HEK293 (cell line): ENCODE results near the gene REEP6.

Source experiments
- EGR2 ChIP-seq: fragments of 450-650 bp; formaldehyde crosslinking; IDR thresholded peaks from 2 replicates; pipeline ENCODE4 v1.5.1; 2016; ENCODE audit warnings: low read depth, missing biosample characterization, missing genetic modification characterization
- KLF1 ChIP-seq: fragments of 450-650 bp; formaldehyde crosslinking; IDR thresholded peaks from 2 replicates; pipeline ENCODE4 v1.5.1; 2016; ENCODE audit warnings: missing biosample characterization, missing genetic modification characterization
- KLF10 ChIP-seq: fragments of 450-650 bp; IDR thresholded peaks from 2 replicates; pipeline ENCODE4 v1.5.1; 2018; ENCODE audit warnings: missing biosample characterization, mild to moderate bottlenecking, missing genetic modification characterization
- KLF7 ChIP-seq: fragments of 450-650 bp; formaldehyde crosslinking; IDR thresholded peaks from 2 replicates; pipeline ENCODE4 v1.5.1; 2016; ENCODE audit warnings: missing biosample characterization, missing genetic modification characterization, borderline replicate concordance
- KLF9 ChIP-seq: fragments of 450-650 bp; formaldehyde crosslinking; IDR thresholded peaks from 2 replicates; pipeline ENCODE4 v1.5.1; 2016; ENCODE audit warnings: missing biosample characterization, missing genetic modification characterization, low read depth
- SCRT2 ChIP-seq: fragments of 450-650 bp; formaldehyde crosslinking; IDR thresholded peaks from 2 replicates; pipeline ENCODE4 v1.5.1; 2016; ENCODE audit warnings: missing biosample characterization, missing genetic modification characterization
- SETDB1 ChIP-seq: IDR thresholded peaks from one replicate; pipeline ENCODE4 v1.6.1; 2017; ENCODE audit warnings: mild to moderate bottlenecking, low read length, moderate library complexity, mixed read lengths; ENCODE audit not compliant: insufficient read length
- SP2 ChIP-seq: fragments of 450-650 bp; formaldehyde crosslinking; IDR thresholded peaks from 2 replicates; pipeline ENCODE4 v1.5.1; 2016; ENCODE audit warnings: missing biosample characterization, missing genetic modification characterization
- SP3 ChIP-seq: fragments of 450-650 bp; formaldehyde crosslinking; IDR thresholded peaks from 2 replicates; pipeline ENCODE4 v1.5.1; 2016; ENCODE audit warnings: missing biosample characterization, missing genetic modification characterization
- YY1 ChIP-seq: fragments of 450-650 bp; formaldehyde crosslinking; IDR thresholded peaks from 2 replicates; pipeline ENCODE4 v1.5.1; 2018; ENCODE audit warnings: missing biosample characterization, missing genetic modification characterization
- ZBTB1 ChIP-seq: fragments of 450-650 bp; formaldehyde crosslinking; IDR thresholded peaks from 2 replicates; pipeline ENCODE4 v1.5.1; 2016; ENCODE audit warnings: missing biosample characterization, missing genetic modification characterization
- ZBTB17 ChIP-seq: fragments of 450-650 bp; formaldehyde crosslinking; IDR thresholded peaks from 2 replicates; pipeline ENCODE4 v1.5.1; 2016; ENCODE audit warnings: missing biosample characterization, missing genetic modification characterization
- ZFHX2 ChIP-seq: fragments of 450-650 bp; formaldehyde crosslinking; conservative IDR thresholded peaks from 2 replicates; pipeline ENCODE4 v1.5.1; 2016; ENCODE audit warnings: missing biosample characterization, missing genetic modification characterization
- ZFP69B ChIP-seq: fragments of 450-650 bp; formaldehyde crosslinking; IDR thresholded peaks from 2 replicates; pipeline ENCODE4 v1.5.1; 2016; ENCODE audit warnings: missing biosample characterization, missing genetic modification characterization
- ZNF121 ChIP-seq: fragments of 450-650 bp; formaldehyde crosslinking; IDR thresholded peaks from 2 replicates; pipeline ENCODE4 v1.5.1; 2016; ENCODE audit warnings: missing biosample characterization, missing genetic modification characterization
- ZNF2 ChIP-seq: fragments of 450-650 bp; formaldehyde crosslinking; IDR thresholded peaks from 2 replicates; pipeline ENCODE4 v1.5.1; 2016; ENCODE audit warnings: missing biosample characterization, missing genetic modification characterization
- ZNF24 ChIP-seq: fragments of 450-650 bp; formaldehyde crosslinking; IDR thresholded peaks from 2 replicates; pipeline ENCODE4 v1.5.1; 2016; ENCODE audit warnings: missing biosample characterization, missing genetic modification characterization
- ZNF473 ChIP-seq: fragments of 450-650 bp; formaldehyde crosslinking; IDR thresholded peaks from 2 replicates; pipeline ENCODE4 v1.5.1; 2017; ENCODE audit warnings: missing biosample characterization, missing genetic modification characterization
- ZNF555 ChIP-seq: fragments of 450-650 bp; formaldehyde crosslinking; conservative IDR thresholded peaks from 2 replicates; pipeline ENCODE4 v1.5.1; 2017; ENCODE audit warnings: missing biosample characterization, mild to moderate bottlenecking, missing genetic modification characterization, inconsistent platforms
- ZNF658 ChIP-seq: fragments of 450-650 bp; formaldehyde crosslinking; IDR thresholded peaks from 2 replicates; pipeline ENCODE4; 2016; ENCODE audit warnings: missing biosample characterization, missing genetic modification characterization
- ZNF791 ChIP-seq: fragments of 450-650 bp; formaldehyde crosslinking; IDR thresholded peaks from 2 replicates; pipeline ENCODE4 v1.5.1; 2016; ENCODE audit warnings: missing biosample characterization, missing genetic modification characterization
- TF ChIP-seq, protein P1 (sequence below): fragments of 450-650 bp; formaldehyde crosslinking; IDR thresholded peaks from 2 replicates; pipeline ENCODE4 v1.5.1; 2017; ENCODE audit warnings: missing biosample characterization, missing genetic modification characterization
- TF ChIP-seq, protein P2 (sequence below): fragments of 450-650 bp; formaldehyde crosslinking; IDR thresholded peaks from 2 replicates; pipeline ENCODE4 v1.5.1; 2016; ENCODE audit warnings: missing biosample characterization, missing genetic modification characterization
- TF ChIP-seq, protein P3 (sequence below): fragments of 450-650 bp; formaldehyde crosslinking; optimal IDR thresholded peaks from 2 replicates; pipeline ENCODE3; 2016; ENCODE audit warnings: missing biosample characterization, mild to moderate bottlenecking, missing genetic modification characterization
- TF ChIP-seq, protein P4 (sequence below): fragments of 450-650 bp; formaldehyde crosslinking; IDR thresholded peaks from 2 replicates; pipeline ENCODE4 v1.5.1; 2016; ENCODE audit warnings: missing biosample characterization, missing genetic modification characterization
- TF ChIP-seq, protein P5 (sequence below): fragments of 450-650 bp; formaldehyde crosslinking; IDR thresholded peaks from 2 replicates; pipeline ENCODE4 v1.5.1; 2016; ENCODE audit warnings: missing biosample characterization, missing genetic modification characterization
- TF ChIP-seq, protein P6 (sequence below): fragments of 450-650 bp; formaldehyde crosslinking; conservative IDR thresholded peaks from 2 replicates; pipeline ENCODE4 v1.5.1; 2016; ENCODE audit warnings: low read depth, missing biosample characterization, missing genetic modification characterization

REEP6 gene

DNA sequence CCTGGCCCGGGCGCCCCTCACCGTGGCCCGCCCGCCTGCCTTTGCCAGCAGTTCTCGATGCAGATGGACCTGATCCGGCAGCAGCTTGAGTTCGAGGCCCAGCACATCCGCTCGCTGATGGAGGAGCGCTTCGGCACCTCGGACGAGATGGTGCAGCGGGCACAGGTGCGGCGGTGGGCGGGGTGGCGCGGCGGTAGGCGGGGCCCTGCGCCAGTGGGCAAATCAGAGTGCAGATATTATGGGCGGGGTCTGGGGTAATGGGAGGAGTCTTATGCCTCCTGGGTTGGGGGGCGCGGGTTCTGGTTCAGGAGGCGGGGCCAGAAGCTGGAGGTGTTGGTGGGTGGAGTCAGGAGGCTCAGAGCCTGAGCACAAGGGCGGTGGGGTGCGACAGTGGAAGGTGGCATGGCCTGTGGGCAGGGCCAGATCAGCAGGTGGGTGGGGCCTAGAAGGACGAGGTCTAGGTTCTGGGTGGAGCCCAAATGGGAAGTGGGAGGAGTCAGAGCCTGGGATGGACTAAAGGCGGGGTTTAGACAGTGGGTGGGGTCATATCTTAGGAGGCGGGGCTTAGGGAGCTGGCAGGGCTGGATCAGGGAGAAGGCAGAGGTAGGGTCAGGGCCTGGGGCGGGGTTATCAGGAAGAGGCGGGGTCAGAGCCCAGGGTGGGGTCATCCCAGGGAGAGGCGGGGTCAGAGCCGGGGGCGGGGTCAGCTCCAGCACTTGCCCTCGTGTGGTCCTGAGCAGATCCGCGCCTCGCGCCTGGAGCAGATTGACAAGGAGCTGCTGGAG is 35.5 kb upstream of the REEP6 start (continued):
- TF ChIP-seq ZNF555 (tag by site-specific recombination) (no peak), SP2 (tag by site-specific recombination) (peak; percentile 84), SP3 (peak; percentile 93), SETDB1 (no peak), KLF1 (peak; percentile 63), SCRT2 (peak; percentile 83), KLF7 (no peak), ZNF791 (tag by site-specific recombination) (no peak), YY1 (no peak), ZFP69B (tag by site-specific recombination) (no peak), ZBTB1 (tag by site-specific recombination) (no peak), ZNF473 (tag by site-specific recombination) (no peak), EGR2 (tag by site-specific recombination) (peak; percentile 65), ZFHX2 (tag by site-specific recombination) (peak; percentile 52; the same call in 1 of the 2 replicates), KLF9 (peak; percentile 77), ZBTB17 (tag by site-specific recombination) (peak; percentile 5; the same call in 1 of the 2 replicates), ZNF2 (peak; percentile 61; the same call in 1 of the 2 replicates), ZNF24 (tag by site-specific recombination) (no peak), ZNF121 (tag by site-specific recombination) (no peak), ZNF658 (tag by site-specific recombination) (no peak), KLF10 (tag by site-specific recombination) (peak; percentile 43; the same call in 1 of the 2 replicates)
- TF ChIP-seq, protein P1, sequence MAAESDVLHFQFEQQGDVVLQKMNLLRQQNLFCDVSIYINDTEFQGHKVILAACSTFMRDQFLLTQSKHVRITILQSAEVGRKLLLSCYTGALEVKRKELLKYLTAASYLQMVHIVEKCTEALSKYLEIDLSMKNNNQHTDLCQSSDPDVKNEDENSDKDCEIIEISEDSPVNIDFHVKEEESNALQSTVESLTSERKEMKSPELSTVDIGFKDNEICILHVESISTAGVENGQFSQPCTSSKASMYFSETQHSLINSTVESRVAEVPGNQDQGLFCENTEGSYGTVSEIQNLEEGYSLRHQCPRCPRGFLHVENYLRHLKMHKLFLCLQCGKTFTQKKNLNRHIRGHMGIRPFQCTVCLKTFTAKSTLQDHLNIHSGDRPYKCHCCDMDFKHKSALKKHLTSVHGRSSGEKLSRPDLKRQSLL, result peak; percentile 92
- TF ChIP-seq, protein P2, sequence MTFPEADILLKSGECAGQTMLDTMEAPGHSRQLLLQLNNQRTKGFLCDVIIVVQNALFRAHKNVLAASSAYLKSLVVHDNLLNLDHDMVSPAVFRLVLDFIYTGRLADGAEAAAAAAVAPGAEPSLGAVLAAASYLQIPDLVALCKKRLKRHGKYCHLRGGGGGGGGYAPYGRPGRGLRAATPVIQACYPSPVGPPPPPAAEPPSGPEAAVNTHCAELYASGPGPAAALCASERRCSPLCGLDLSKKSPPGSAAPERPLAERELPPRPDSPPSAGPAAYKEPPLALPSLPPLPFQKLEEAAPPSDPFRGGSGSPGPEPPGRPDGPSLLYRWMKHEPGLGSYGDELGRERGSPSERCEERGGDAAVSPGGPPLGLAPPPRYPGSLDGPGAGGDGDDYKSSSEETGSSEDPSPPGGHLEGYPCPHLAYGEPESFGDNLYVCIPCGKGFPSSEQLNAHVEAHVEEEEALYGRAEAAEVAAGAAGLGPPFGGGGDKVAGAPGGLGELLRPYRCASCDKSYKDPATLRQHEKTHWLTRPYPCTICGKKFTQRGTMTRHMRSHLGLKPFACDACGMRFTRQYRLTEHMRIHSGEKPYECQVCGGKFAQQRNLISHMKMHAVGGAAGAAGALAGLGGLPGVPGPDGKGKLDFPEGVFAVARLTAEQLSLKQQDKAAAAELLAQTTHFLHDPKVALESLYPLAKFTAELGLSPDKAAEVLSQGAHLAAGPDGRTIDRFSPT (tag by site-specific recombination), result peak; percentile 89
- TF ChIP-seq, protein P3, sequence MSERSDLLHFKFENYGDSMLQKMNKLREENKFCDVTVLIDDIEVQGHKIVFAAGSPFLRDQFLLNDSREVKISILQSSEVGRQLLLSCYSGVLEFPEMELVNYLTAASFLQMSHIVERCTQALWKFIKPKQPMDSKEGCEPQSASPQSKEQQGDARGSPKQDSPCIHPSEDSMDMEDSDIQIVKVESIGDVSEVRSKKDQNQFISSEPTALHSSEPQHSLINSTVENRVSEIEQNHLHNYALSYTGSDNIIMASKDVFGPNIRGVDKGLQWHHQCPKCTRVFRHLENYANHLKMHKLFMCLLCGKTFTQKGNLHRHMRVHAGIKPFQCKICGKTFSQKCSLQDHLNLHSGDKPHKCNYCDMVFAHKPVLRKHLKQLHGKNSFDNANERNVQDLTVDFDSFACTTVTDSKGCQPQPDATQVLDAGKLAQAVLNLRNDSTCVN (tag by site-specific recombination), result peak; percentile 34
- TF ChIP-seq, protein P4, sequence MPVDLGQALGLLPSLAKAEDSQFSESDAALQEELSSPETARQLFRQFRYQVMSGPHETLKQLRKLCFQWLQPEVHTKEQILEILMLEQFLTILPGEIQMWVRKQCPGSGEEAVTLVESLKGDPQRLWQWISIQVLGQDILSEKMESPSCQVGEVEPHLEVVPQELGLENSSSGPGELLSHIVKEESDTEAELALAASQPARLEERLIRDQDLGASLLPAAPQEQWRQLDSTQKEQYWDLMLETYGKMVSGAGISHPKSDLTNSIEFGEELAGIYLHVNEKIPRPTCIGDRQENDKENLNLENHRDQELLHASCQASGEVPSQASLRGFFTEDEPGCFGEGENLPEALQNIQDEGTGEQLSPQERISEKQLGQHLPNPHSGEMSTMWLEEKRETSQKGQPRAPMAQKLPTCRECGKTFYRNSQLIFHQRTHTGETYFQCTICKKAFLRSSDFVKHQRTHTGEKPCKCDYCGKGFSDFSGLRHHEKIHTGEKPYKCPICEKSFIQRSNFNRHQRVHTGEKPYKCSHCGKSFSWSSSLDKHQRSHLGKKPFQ, result no peak
- TF ChIP-seq, protein P5, sequence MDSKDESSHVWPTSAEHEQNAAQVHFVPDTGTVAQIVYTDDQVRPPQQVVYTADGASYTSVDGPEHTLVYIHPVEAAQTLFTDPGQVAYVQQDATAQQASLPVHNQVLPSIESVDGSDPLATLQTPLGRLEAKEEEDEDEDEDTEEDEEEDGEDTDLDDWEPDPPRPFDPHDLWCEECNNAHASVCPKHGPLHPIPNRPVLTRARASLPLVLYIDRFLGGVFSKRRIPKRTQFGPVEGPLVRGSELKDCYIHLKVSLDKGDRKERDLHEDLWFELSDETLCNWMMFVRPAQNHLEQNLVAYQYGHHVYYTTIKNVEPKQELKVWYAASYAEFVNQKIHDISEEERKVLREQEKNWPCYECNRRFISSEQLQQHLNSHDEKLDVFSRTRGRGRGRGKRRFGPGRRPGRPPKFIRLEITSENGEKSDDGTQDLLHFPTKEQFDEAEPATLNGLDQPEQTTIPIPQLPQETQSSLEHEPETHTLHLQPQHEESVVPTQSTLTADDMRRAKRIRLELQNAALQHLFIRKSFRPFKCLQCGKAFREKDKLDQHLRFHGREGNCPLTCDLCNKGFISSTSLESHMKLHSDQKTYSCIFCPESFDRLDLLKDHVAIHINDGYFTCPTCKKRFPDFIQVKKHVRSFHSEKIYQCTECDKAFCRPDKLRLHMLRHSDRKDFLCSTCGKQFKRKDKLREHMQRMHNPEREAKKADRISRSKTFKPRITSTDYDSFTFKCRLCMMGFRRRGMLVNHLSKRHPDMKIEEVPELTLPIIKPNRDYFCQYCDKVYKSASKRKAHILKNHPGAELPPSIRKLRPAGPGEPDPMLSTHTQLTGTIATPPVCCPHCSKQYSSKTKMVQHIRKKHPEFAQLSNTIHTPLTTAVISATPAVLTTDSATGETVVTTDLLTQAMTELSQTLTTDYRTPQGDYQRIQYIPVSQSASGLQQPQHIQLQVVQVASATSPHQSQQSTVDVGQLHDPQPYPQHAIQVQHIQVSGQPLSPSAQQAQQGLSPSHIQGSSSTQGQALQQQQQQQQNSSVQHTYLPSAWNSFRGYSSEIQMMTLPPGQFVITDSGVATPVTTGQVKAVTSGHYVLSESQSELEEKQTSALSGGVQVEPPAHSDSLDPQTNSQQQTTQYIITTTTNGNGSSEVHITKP (tag by site-specific recombination), result peak; percentile 27
- TF ChIP-seq, protein P6, sequence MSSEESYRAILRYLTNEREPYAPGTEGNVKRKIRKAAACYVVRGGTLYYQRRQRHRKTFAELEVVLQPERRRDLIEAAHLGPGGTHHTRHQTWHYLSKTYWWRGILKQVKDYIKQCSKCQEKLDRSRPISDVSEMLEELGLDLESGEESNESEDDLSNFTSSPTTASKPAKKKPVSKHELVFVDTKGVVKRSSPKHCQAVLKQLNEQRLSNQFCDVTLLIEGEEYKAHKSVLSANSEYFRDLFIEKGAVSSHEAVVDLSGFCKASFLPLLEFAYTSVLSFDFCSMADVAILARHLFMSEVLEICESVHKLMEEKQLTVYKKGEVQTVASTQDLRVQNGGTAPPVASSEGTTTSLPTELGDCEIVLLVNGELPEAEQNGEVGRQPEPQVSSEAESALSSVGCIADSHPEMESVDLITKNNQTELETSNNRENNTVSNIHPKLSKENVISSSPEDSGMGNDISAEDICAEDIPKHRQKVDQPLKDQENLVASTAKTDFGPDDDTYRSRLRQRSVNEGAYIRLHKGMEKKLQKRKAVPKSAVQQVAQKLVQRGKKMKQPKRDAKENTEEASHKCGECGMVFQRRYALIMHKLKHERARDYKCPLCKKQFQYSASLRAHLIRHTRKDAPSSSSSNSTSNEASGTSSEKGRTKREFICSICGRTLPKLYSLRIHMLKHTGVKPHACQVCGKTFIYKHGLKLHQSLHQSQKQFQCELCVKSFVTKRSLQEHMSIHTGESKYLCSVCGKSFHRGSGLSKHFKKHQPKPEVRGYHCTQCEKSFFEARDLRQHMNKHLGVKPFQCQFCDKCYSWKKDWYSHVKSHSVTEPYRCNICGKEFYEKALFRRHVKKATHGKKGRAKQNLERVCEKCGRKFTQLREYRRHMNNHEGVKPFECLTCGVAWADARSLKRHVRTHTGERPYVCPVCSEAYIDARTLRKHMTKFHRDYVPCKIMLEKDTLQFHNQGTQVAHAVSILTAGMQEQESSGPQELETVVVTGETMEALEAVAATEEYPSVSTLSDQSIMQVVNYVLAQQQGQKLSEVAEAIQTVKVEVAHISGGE (tag by site-specific recombination), result no peak
